Inflammatory macrophage treated with lipopolysaccharide for 1 hour (primary cell): ENCODE data around the gene PPM1D.

Experiments
- DNase-seq, 2 donors: peaks; one replicate each; pipeline ENCODE4 v3.0.0-alpha.2; 2020 to 2022

Gene PPM1D

DNA sequence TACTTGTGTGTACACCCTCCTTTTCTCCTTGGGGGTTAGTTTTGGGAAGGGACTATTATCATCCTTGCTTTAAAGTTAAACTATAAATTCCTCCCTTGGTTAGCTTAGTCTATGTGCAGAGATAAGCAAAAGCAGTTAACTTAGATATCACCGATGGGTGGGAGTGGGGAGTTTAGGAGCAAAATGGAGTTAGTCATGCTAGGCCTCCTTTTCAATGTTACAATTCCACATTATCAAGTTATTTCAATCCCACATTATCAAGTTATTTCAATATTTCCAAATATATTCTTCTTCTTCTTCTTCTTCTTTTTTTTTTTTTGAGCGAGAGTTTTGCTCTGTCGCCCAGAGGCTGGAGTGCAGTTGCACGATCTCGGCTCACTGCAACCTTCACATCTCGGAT lies 76.0 kb downstream of the PPM1D start:
- DNase-seq, result no peak

DNA sequence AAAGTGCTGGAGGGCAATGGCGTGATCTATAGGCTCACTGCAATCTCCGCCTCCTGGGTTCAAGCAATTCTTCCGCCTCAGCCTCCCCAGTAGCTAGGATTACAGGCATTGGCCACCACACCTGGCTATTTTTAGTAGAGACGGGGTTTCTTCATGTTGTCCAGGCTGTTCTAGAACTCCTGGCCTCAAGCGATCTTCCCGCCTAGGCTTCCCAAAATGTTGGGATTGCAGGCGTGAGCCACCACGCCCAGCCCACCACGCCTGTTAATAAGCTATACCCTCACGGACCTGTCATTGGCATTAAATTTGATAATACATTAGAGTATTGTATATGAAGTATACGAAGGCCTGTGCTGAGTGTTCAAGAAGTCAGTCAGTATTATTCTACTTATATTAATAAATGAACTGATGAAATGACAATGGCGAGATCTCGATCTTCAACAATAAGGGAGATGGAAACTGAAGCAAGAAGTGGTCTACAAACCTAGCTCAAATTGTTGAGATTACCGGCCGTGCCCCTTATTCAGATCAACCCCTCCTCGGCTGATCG lies 76.8 kb downstream of the PPM1D start:
- DNase-seq, result no peak

DNA sequence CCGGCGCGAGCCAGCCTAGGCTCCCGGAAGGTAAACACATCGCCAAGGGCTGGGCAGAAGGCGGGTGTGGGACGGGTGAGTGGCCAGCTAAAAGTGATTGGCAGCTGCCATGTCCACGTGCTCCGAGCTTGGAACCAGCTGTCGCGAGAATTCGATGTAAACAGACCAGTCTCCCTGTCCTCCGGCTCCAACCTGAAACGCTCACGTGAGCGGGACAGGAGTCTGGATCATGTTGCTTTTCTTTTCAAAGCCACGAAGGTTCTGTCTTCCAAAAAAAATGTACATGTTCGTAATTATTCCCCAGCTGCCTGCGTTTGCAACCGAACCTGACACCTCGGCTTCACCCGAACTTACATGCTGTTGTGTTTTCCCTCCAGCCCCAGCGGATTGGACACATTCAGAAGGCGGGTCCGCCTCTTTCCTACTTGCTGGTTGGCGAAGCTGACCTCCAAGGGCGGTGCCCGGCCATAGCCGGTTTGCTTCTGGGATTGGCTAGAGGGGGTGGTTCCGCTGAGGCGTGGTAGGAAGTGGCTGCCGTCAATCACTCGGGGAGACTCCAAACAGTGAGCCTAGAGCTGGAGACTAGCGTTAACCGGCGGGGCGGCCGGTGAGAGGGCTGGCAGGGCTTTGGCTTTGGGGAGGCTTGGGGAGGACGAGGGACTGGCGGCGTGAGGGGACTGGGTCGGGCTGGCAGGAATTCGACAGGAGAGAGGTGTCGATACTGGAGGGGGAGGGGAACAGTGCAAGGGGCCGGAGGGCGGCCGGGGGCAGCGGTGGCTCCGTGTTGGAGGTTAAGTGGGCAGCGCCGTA lies 77.5 kb downstream of the PPM1D start, which contains the start of gene BCAS3:
Gene BCAS3 (plus strand): TSS at position 544 of the 810 bp plus-strand sequence.
- peak; percentile 97 to 99 for DNase-seq

DNA sequence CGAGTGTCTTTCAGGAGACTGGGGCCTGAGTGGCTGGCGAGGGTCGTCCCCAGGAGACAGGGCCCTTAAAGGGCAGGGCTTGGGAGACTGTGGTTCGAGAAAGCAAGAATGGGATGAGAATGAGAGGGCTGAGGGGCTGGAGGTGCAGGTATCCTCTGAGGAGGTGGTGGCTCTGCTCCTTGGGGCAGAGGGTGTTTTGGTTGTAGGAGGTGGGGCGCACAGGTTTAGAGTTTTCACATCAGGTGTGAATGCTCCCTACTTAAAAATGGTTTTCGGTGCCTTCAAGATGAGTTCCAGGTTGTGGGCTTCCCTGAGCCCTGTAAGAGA lies 78.1 kb downstream of the PPM1D start:
- DNase-seq, result no peak

DNA sequence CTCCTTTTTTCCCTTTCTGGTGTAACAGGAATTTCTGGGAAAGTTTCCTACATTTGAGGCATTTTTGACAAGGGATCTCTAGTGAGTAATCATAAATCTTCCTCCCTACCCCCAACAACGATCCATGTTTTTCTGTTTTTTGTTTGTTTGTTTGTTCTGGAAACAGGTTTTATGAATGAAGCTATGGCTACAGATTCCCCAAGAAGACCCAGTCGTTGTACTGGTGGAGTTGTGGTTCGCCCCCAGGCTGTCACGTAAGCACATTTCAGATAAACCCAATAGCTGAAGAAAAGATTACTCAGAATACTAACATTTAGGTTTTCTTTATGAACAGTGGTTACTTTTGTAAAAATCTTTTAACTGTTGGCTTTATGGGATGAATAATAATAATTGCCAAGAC lies 79.3 kb downstream of the PPM1D start:
- DNase-seq, result no peak

DNA sequence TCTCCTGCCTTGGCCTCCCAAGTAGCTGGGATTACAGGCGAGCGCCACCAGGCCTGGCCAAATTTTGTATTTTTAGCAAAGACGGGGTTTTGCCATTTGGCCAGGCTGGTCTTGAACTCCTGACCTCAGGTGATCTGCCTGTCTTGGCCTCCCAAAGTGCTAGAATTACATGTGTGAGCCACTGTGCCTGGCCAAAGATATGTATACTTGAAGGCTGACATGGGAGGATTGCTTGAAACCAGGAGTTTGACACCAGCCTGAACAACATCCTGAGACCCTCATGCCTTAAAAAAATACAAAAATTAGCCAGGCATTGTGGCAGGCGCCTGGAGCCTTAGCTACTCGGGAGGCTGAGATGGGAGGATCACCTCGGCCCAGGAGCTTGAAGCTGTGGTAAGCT lies 80.8 kb downstream of the PPM1D start:
- no peak for DNase-seq

DNA sequence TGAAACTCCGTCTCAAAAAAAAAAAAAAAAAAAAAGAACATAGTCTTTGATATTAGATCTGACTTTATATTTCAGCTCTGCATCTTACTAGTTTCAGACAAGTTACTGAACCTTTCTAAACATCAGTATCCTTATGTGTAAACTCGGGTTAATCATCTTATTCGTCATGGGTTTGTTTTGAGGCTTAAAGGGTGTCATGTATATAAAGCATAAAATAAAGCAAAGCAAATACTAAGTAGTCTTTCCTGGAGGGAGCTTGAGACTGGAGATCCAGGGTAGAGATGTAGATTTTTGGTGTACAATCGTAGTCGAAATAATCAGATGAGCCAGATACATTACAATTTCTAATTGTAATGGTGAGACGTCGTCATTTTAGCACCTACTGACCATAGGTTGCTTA lies 85.4 kb downstream of the PPM1D start:
- no peak for DNase-seq

DNA sequence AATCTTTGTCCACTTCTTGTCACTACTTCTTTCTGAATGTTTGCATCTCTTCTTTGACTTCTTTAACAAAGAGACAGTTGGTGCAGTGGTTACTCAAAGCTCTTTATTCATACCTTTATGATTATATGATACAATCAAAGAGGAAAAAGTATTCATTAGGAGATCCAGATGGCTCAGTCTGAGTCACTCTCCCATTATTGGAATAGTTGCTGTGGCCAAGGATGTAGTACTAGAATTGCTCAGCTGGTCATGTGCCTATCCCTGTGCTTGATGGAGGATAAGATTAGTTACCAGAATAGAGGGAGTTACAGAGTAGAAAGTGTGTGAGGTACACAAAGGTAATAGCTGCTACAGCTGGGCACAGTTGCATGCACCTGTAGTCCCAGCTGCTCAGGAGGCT lies 96.0 kb downstream of the PPM1D start:
- no peak for DNase-seq

DNA sequence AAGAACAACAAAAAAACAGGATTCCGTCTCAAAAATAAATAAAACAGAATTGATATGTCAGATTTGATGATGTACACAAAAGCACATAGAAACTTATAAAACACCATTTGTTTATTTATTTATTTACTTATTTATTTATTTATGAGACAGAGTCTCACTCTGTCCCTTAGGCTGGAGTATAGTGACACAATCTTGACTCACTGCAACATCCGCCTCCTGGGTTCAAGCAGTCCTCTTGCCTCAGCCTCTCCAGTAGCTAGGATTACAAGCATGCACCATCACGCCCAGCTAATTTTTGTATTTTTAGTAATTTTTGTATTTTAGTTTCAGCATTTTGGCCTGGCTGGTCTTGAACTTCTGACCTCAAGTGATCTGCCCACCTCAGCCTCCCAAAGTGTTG lies 99.1 kb downstream of the PPM1D start:
- DNase-seq, result no peak

DNA sequence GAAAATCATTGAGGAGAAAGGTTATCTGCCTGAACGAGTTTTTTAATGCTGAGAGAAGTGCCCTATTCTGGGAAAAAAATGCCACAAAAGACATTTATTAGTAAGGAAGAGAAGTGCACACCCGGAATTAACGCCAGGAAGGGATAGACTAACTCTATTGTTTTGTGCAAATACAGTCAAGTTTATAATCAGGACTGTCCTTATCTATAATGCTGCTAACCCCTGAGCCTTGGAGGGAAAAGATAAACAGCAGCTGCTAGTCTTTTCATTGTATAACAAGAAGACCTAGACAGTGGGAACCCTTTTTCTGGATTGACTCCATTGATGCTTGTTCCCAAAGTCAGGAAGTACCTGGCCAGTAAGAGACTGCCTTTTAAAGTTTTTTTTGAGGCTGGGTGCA lies 104.2 kb downstream of the PPM1D start:
- DNase-seq, result no peak

DNA sequence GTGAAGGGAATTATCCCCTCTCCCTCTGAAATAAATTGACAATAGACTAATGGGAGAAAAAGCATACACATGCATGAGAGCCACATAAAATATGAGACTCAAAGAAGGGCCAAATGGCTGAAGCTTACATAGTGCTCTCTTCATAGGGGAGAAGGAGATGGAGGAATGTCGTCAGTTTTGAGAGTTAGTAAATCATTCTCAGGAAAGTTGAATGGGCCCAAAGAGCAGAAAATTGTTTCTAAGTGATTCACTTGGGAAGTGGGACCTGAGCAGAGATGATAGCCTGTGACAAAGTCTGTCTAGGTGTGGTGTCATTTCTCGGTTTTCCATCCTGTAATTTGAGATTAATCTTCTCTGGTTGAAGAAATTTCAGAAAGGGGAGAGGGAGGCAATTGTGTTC lies 112.7 kb downstream of the PPM1D start:
- DNase-seq, result no peak

DNA sequence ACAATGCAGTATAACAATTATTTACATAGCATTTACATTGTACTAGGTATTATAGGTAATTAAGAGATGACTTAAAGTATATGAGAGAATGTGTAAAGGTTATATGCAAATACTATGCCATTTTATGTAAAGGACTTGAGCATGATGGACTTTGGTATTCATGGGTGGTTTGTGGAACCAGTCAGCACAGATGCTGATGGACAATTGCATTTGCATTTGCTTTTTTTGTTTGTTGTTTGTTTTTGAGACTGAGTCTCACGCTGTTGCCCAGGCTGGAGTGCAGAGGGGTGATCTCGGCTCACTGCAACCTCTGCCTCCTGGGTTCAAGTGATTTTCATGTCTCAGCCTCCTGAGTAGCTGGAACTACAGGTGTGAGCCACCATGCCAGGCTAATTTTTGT lies 113.6 kb downstream of the PPM1D start:
- DNase-seq, result no peak
